GM12878 (cell line): ENCODE data around the gene TTC23L. TPM values are rescaled to one million over a fixed set of nuclear protein-coding genes. Genes with fewer than 3 reads are reported as not detected.

Experiments used
- ATAC-seq: fragments of 200-7000 bp; cut with Tn5 transposase; 3 replicates; pipeline ENCODE4 v1.9.1; 2020; ENCODE audit warnings: mild to moderate bottlenecking, moderate library complexity
- BruUV-seq: library from RNA; stranded (reverse); fragments of 400-500 nt; replicated peaks from 2 replicates; lab custom pipeline; 2021; lab: Mats Ljungman, UMichigan
- CTCF ChIA-PET: fragments of 300-600 bp; sonication (Branson Sonifier 250); formaldehyde crosslinking; extraction: SDS; loops from one replicate; lab custom pipeline; 2021; ENCODE audit warnings: inconsistent platforms; lab: Yijun Ruan, JAX
- POLR2A ChIA-PET: fragments of 350-600 bp; formaldehyde crosslinking; extraction: SDS; loops from one replicate; lab custom pipeline; 2021; ENCODE audit warnings: inconsistent platforms; lab: Charles Lee
- RAD21 ChIA-PET: fragments of 300-600 bp; sonication (Branson Sonifier 250); formaldehyde crosslinking; loops from one replicate; lab custom pipeline; 2023; ENCODE audit warnings: antibody characterized with exemption; ENCODE audit not compliant: unreplicated experiment; lab: Charles Lee
- SMC1A ChIA-PET: fragments of 300-600 bp; sonication (Branson Sonifier 250); formaldehyde crosslinking; loops from one replicate; lab custom pipeline; 2023; ENCODE audit not compliant: unreplicated experiment, uncharacterized antibody; lab: Charles Lee
- DNase-seq: peaks from one replicate; pipeline ENCODE4 v3.0.0-alpha.2; 2011; ENCODE audit warnings: low read depth, low spot score
- FAIRE-seq: peaks from 3 replicates; lab custom pipeline; 2011; peaks lifted over from hg19 to GRCh38; lab: Jason Lieb, UNC
- H2AFZ ChIP-seq: 2 replicates; pipeline ENCODE4 v1.6.0; 2011; ENCODE audit warnings: low read depth, low read length, control low read depth; ENCODE audit not compliant: control insufficient read depth
- H3K27ac ChIP-seq: 2 replicates; pipeline ENCODE4 v1.5.1; 2011; ENCODE audit warnings: control low read depth; ENCODE audit not compliant: control insufficient read depth, insufficient read depth
- H3K27me3 ChIP-seq, 2 experiments: replicated peaks in 1 of 2; 2 replicates each; pipeline versions ENCODE4 v1.6.0 to v1.6.1; 2011; ENCODE audit warnings: low read length in 1 of 2; ENCODE audit not compliant: control insufficient read depth in 2 of 2, insufficient read depth in 2 of 2
- H3K36me3 ChIP-seq, 2 experiments: 2 replicates each; pipeline ENCODE4 v1.5.1; 2011; ENCODE audit warnings: low read length in 1 of 2; ENCODE audit not compliant: control insufficient read depth in 2 of 2, insufficient read depth in 2 of 2
- H3K4me1 ChIP-seq: 2 replicates; pipeline ENCODE4 v1.6.1; 2011; ENCODE audit warnings: mild to moderate bottlenecking, low read length, moderate library complexity, mixed read lengths; ENCODE audit not compliant: control insufficient read depth, insufficient read depth
- H3K4me2 ChIP-seq: 2 replicates; pipeline ENCODE4 v1.6.0; 2011; ENCODE audit warnings: control low read depth; ENCODE audit not compliant: control insufficient read depth, insufficient read depth
- H3K4me3 ChIP-seq: fragments of 200-600 bp; sonication (generic); 2 replicates; pipeline ENCODE4 v1.5.1; 2016
- H3K79me2 ChIP-seq: 2 replicates; pipeline ENCODE4 v1.6.0; 2011; ENCODE audit warnings: low read length; ENCODE audit not compliant: control insufficient read depth, insufficient read depth
- H3K9ac ChIP-seq: 2 replicates; pipeline ENCODE4 v1.8.0; 2011; ENCODE audit warnings: low read length, control low read depth, mixed read lengths; ENCODE audit not compliant: control insufficient read depth, insufficient read depth
- H3K9me3 ChIP-seq: replicated peaks from 3 replicates; pipeline ENCODE4 v1.5.1; 2011; ENCODE audit warnings: mild to moderate bottlenecking, low read length; ENCODE audit not compliant: control insufficient read depth, insufficient read depth
- H4K20me1 ChIP-seq: 2 replicates; pipeline ENCODE4 v1.6.0; 2011; ENCODE audit not compliant: control insufficient read depth, insufficient read depth
- BCL11A ChIP-seq: IDR thresholded peaks from 2 replicates; pipeline ENCODE4 v1.6.1; 2011; ENCODE audit warnings: low read depth, low read length
- BHLHE40 ChIP-seq, 2 experiments: fragments of 450-650 bp in 1 of 2; IDR thresholded peaks; 2 replicates each; pipeline ENCODE4 v1.6.1; 2011 to 2017; ENCODE audit warnings: low read depth in 2 of 2, borderline replicate concordance in 1 of 2, improper control_type of control experiment in 1 of 2, low read length in 1 of 2, mild to moderate bottlenecking in 1 of 2
- CBX5 ChIP-seq: sonication (generic); IDR thresholded peaks from 2 replicates; pipeline ENCODE4 v1.6.1; 2016; ENCODE audit warnings: low read depth, moderate library complexity, mild to moderate bottlenecking, inconsistent platforms
- EP300 ChIP-seq, 2 experiments: fragments of 150-350 bp in 1 of 2; IDR thresholded peaks; 2 replicates each; pipeline ENCODE4 v1.6.1; 2011 to 2012; ENCODE audit warnings: low read depth in 2 of 2, low read length in 2 of 2, borderline replicate concordance in 1 of 2, improper control_type of control experiment in 1 of 2, inconsistent platforms in 1 of 2; ENCODE audit not compliant: control insufficient read depth in 1 of 2
- HDAC6 ChIP-seq: fragments of 200-600 bp; sonication (generic); IDR thresholded peaks from one replicate; pipeline ENCODE4 v1.8.0; 2017; ENCODE audit warnings: antibody characterized with exemption; ENCODE audit not compliant: unreplicated experiment
- MYC ChIP-seq: IDR thresholded peaks from 2 replicates; pipeline ENCODE4 v1.6.1; 2011; ENCODE audit warnings: mild to moderate bottlenecking, low read length, moderate library complexity, inconsistent platforms; ENCODE audit not compliant: insufficient read depth, insufficient replicate concordance, insufficient read length, severe bottlenecking
- PML ChIP-seq: IDR thresholded peaks from 2 replicates; pipeline ENCODE4 v1.6.1; 2012; ENCODE audit warnings: low read length, inconsistent platforms
- RAD21 ChIP-seq: IDR thresholded peaks from 2 replicates; pipeline ENCODE4 v1.6.1; 2011; ENCODE audit warnings: mild to moderate bottlenecking, low read depth, low read length, moderate library complexity; ENCODE audit not compliant: insufficient read depth
- RFX5 ChIP-seq: IDR thresholded peaks from 2 replicates; pipeline ENCODE4 v1.6.1; 2011; ENCODE audit warnings: low read depth, low read length, improper control_type of control experiment
- SPI1 ChIP-seq: IDR thresholded peaks from 2 replicates; pipeline ENCODE4 v1.6.1; 2011; ENCODE audit warnings: low read depth, mild to moderate bottlenecking, low read length, moderate library complexity, borderline replicate concordance; ENCODE audit not compliant: insufficient read depth
- SREBF1 ChIP-seq: IDR thresholded peaks from 2 replicates; pipeline ENCODE4 v1.6.1; 2012; ENCODE audit warnings: mild to moderate bottlenecking, low read length
- whole genome bisulfite sequencing: methylation state at CpG from one replicate; pipeline ENCODE4 v1.1.6; 2016; ENCODE audit warnings: low lambda C conversion rate; ENCODE audit not compliant: insufficient replicate concordance, insufficient coverage; ENCODE audit errors: missing lambda C conversion rate; 5-methylcytosine and 5-hydroxymethylcytosine counted together
- in situ Hi-C: fragments of 300-500 bp; cut with MboI; formaldehyde crosslinking; loops from 9 replicates; pipeline ENCODE4 v1.14.3; 2018; ENCODE audit warnings: mixed read lengths
- intact Hi-C: fragments of 100-400 bp; cut with micrococcal nuclease; formaldehyde crosslinking; loops from one replicate; pipeline ENCODE4 v1.14.2; 2022; ENCODE audit not compliant: unreplicated experiment
- polyA plus RNA-seq, 11 experiments: library from polyadenylated mRNA; depleted of rRNA in 4 of 11; unstranded in 6 of 11; stranded (reverse) in 5 of 11; fragments of >200 nt; fragmentation: Nextera tagmentation in 4 of 11; fragmentation: Illumina TruSeq in 1 of 11; extraction: Ambion mirVana in 4 of 11; extraction: Trizol in 1 of 11; gene quantifications; 1 replicate in 1 of 11; 2 replicates in 10 of 11; pipeline versions ENCODE4 v1.2.1 to v1.2.3, GENCODE V29; 2011 to 2016; ENCODE audit warnings: inconsistent platforms in 2 of 11, missing spikeins in 2 of 11, low read depth in 1 of 11
- total RNA-seq, 4 experiments: library from RNA; depleted of rRNA in 3 of 4; stranded (reverse); fragments of >200 nt in 3 of 4; fragmentation: Illumina TruSeq in 1 of 4; extraction: Trizol in 1 of 4; gene quantifications; 2 replicates each; pipeline versions ENCODE4 v1.2.1 to v1.2.3, GENCODE V29; 2013 to 2021
- TF ChIP-seq, protein P1 (sequence below): IDR thresholded peaks from 2 replicates; pipeline ENCODE4 v1.6.1; 2012; ENCODE audit warnings: improper control_type of control experiment, low read depth, low read length; ENCODE audit not compliant: insufficient replicate concordance

The TTC23L gene
- total and polyA plus RNA-seq, 10 of the 15 experiments (the other 5 are each of a cell fraction or from before 2014, with no cell fraction given), result 0.09 to 0.34 TPM; not detected in 8

DNA sequence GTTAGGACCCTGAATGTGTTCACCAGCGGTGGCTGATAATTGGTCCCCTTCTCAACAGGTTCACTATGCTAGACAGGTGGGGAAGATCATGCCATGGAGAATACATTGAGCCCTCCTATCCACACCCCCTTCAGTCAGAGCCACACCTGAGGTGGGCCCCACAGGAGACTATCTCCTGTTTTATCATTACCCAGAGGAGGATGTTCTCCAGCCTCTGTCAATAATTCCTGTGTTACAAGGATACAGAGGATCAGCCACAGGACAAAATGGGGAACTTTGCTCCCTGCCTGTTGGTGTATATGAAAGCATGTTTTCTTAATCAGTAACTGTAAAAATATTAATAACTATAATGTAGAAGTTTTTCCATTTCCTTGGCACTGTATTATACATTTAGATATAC is 50.4 kb downstream of the TTC23L start:
- ChIA-PET CTCF (no interaction called here), RAD21 (no interaction called here)

More for the DNA sequence above, 50.4 kb downstream of the TTC23L start:
- no peak overlapping the region for H3K9ac ChIP-seq
- H3K27me3 ChIP-seq, result no peaks in the 10 kb centered on the region
- intact Hi-C loops (no loop called here), in situ Hi-C loops (no loop called here)
- no peak overlapping the region for H3K4me3 ChIP-seq
- no peak overlapping the region for H2AFZ ChIP-seq
- ATAC-seq, result no peak
- no peak for TF ChIP-seq SREBF1
- no peak for TF ChIP-seq MYC
- no peak for TF ChIP-seq RAD21
- TF ChIP-seq BCL11A, result no peak
- TF ChIP-seq SPI1, result no peak
- no peak for TF ChIP-seq EP300 (IDR thresholded peaks at IDR 0.05; ENCODE audit: borderline replicate concordance in 1 of 2, control insufficient read depth in 1 of 2, low read depth in 2 of 2, low read length in 2 of 2)
- no peak for TF ChIP-seq HDAC6
- TF ChIP-seq, protein P1, sequence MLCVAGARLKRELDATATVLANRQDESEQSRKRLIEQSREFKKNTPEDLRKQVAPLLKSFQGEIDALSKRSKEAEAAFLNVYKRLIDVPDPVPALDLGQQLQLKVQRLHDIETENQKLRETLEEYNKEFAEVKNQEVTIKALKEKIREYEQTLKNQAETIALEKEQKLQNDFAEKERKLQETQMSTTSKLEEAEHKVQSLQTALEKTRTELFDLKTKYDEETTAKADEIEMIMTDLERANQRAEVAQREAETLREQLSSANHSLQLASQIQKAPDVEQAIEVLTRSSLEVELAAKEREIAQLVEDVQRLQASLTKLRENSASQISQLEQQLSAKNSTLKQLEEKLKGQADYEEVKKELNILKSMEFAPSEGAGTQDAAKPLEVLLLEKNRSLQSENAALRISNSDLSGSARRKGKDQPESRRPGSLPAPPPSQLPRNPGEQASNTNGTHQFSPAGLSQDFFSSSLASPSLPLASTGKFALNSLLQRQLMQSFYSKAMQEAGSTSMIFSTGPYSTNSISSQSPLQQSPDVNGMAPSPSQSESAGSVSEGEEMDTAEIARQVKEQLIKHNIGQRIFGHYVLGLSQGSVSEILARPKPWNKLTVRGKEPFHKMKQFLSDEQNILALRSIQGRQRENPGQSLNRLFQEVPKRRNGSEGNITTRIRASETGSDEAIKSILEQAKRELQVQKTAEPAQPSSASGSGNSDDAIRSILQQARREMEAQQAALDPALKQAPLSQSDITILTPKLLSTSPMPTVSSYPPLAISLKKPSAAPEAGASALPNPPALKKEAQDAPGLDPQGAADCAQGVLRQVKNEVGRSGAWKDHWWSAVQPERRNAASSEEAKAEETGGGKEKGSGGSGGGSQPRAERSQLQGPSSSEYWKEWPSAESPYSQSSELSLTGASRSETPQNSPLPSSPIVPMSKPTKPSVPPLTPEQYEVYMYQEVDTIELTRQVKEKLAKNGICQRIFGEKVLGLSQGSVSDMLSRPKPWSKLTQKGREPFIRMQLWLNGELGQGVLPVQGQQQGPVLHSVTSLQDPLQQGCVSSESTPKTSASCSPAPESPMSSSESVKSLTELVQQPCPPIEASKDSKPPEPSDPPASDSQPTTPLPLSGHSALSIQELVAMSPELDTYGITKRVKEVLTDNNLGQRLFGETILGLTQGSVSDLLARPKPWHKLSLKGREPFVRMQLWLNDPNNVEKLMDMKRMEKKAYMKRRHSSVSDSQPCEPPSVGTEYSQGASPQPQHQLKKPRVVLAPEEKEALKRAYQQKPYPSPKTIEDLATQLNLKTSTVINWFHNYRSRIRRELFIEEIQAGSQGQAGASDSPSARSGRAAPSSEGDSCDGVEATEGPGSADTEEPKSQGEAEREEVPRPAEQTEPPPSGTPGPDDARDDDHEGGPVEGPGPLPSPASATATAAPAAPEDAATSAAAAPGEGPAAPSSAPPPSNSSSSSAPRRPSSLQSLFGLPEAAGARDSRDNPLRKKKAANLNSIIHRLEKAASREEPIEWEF, result no peak
- TF ChIP-seq BHLHE40 (IDR thresholded peaks at IDR 0.05; ENCODE audit: borderline replicate concordance in 1 of 2, low read depth in 2 of 2, low read length in 1 of 2), result no peak
- TF ChIP-seq PML, result no peak
- no peak for TF ChIP-seq CBX5
- TF ChIP-seq RFX5, result no peak
- no peaks in the 10 kb centered on the region for H4K20me1 ChIP-seq
- ChIA-PET POLR2A (no interaction called here), SMC1A (no interaction called here)
- no peak overlapping the region for H3K4me2 ChIP-seq
- no peaks in the 10 kb centered on the region for H3K9me3 ChIP-seq
- no peak for DNase-seq
- no peaks in the 10 kb centered on the region for H3K4me1 ChIP-seq
- FAIRE-seq, result no peak
- 92% methylated on average over 1 of the region's 1 CpG for WGBS
- H3K36me3 ChIP-seq, result no peaks in the 10 kb centered on the region
- H3K79me2 ChIP-seq, result no peaks in the 10 kb centered on the region
- no TSS peak for BruUV-seq
- H3K27ac ChIP-seq, result no peak overlapping the region
